NCI-H2081 treated with DMSO at 0.1 percent for 48 hours (cell line): ENCODE results near the gene MANF.
"Not testable (repeated sequence)": the region's sequence is repeated elsewhere in the genome, so short reads cannot be mapped to it uniquely, and the experiment has no call there.

ENCODE experiments used
- DNase-seq: peaks from one replicate; lab custom pipeline; 2025; lab: John Stamatoyannopoulos, UW

Gene MANF

GRCh38 chr3:51384726-51385473 lies at the start of gene MANF:
MANF (plus strand) TSS chr3:51385291; CDS start chr3:51385343, 52 bp downstream.
- DNase-seq: peak; percentile 48

GRCh38 chr3:51336261-51336660 lies 48.8 kb upstream of the MANF start:
- no peak for DNase-seq

- DNase-seq: no peak
Measured at GRCh38 chr3:51337666-51338065, 47.4 kb upstream of the MANF start.

- no peak for DNase-seq
Measured at GRCh38 chr3:51338632-51339031, 46.5 kb upstream of the MANF start.

- DNase-seq: no peak
Measured at GRCh38 chr3:51340013-51340829, 44.9 kb upstream of the MANF start.

GRCh38 chr3:51340989-51341636 lies 44.0 kb upstream of the MANF start:
- no peak for DNase-seq

GRCh38 chr3:51343918-51344687 lies 41.0 kb upstream of the MANF start:
- DNase-seq: no peak

- no peak for DNase-seq
Measured at GRCh38 chr3:51350751-51351150, 34.3 kb upstream of the MANF start.

GRCh38 chr3:51353131-51353530 lies 32.0 kb upstream of the MANF start:
- no peak for DNase-seq

GRCh38 chr3:51353691-51354090 lies 31.4 kb upstream of the MANF start:
- no peak for DNase-seq

GRCh38 chr3:51354172-51354571 lies 30.9 kb upstream of the MANF start:
- DNase-seq: no peak

- no peak for DNase-seq
Measured at GRCh38 chr3:51354731-51355615, 30.1 kb upstream of the MANF start.

GRCh38 chr3:51355891-51356578 lies 29.1 kb upstream of the MANF start:
- no peak for DNase-seq

GRCh38 chr3:51357856-51358255 lies 27.2 kb upstream of the MANF start:
- no peak for DNase-seq

GRCh38 chr3:51358981-51359380 lies 26.1 kb upstream of the MANF start:
- DNase-seq: no peak

GRCh38 chr3:51360806-51361205 lies 24.3 kb upstream of the MANF start:
- DNase-seq: no peak

GRCh38 chr3:51361746-51362145 lies 23.3 kb upstream of the MANF start:
- no peak for DNase-seq

- no peak for DNase-seq
Measured at GRCh38 chr3:51362476-51362875, 22.6 kb upstream of the MANF start.

GRCh38 chr3:51368276-51368675 lies 16.8 kb upstream of the MANF start:
- not testable (repeated sequence) for DNase-seq

GRCh38 chr3:51371943-51372557 lies 13.0 kb upstream of the MANF start:
- DNase-seq: no peak
